GM10266 (cell line): ENCODE data around the gene LSAMP.
A peak's percentile ranks its signal among the peaks of the same experiment; 100 is the strongest.

Source experiments
- DNase-seq: peaks from one replicate; pipeline ENCODE4 v3.0.0; 2012; ENCODE audit errors: extremely low spot score
- TF ChIP-seq, protein P1 (sequence below): IDR thresholded peaks from 2 replicates; pipeline ENCODE4 v1.5.1; 2012; ENCODE audit warnings: mild to moderate bottlenecking, low read depth; ENCODE audit not compliant: control insufficient read depth, insufficient read depth; ENCODE audit errors: missing control alignments

LSAMP gene

DNA sequence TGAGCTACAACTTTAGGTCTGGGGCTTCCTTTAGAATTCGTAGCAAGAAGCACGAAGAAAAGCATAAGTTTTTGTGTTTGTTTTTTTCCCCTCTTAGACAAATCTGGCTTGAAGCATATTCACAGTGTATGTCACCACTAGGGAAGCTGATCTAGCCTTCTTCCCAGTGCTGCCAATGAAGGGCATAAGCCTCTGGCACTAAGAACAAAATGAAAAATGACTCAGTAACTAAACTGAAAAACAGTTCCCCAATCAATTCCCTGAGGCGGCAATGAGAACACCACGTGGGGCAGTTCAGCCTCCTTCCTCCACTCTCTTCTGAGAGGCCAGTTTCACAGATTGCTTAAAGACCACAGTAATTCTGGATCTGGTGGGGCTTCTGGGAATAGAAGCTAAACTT lies 483.9 kb downstream of the LSAMP start:
- TF ChIP-seq, protein P1, sequence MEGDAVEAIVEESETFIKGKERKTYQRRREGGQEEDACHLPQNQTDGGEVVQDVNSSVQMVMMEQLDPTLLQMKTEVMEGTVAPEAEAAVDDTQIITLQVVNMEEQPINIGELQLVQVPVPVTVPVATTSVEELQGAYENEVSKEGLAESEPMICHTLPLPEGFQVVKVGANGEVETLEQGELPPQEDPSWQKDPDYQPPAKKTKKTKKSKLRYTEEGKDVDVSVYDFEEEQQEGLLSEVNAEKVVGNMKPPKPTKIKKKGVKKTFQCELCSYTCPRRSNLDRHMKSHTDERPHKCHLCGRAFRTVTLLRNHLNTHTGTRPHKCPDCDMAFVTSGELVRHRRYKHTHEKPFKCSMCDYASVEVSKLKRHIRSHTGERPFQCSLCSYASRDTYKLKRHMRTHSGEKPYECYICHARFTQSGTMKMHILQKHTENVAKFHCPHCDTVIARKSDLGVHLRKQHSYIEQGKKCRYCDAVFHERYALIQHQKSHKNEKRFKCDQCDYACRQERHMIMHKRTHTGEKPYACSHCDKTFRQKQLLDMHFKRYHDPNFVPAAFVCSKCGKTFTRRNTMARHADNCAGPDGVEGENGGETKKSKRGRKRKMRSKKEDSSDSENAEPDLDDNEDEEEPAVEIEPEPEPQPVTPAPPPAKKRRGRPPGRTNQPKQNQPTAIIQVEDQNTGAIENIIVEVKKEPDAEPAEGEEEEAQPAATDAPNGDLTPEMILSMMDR, result no peak
- no peak for DNase-seq

DNA sequence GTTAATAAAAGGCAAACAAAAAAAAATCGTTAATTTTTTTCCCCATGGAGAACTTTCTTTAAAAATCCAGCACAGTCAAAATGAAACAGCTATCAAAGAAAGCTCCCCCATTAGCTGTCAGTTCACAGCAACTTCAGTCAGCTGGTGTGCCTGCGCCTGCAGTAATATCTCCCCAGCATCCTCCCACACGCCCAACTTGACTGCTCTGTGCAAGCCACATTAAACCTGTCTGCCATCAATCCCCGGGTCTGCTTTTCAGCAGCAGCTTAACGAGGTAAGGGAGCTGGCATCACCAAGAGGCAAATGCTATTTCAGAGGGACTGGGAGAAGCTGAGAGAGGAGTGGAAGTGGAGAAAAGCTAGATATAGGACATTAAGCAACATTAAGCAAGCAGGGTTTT lies 484.5 kb downstream of the LSAMP start:
- TF ChIP-seq, protein P1, result no peak
- DNase-seq, result peak; percentile 21

DNA sequence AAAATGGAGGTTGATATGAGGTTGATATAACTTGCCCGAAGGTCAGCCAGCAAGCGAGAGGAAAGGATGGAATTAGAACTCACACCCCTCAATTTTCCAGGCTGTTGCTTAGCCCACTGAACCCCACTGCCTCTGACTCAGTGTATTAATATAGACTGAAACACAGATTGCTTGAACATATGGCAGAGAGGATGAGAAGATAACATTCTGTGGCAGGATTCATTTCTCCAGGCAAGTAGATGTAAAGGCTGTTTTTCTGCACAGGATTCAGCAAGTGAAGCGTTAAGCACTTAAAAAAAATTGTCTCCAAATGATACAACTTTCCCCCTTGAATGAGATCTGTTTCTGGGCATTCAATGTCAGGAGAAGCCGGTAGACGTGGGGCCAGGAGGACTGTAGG lies 486.8 kb downstream of the LSAMP start:
- no peak for DNase-seq

DNA sequence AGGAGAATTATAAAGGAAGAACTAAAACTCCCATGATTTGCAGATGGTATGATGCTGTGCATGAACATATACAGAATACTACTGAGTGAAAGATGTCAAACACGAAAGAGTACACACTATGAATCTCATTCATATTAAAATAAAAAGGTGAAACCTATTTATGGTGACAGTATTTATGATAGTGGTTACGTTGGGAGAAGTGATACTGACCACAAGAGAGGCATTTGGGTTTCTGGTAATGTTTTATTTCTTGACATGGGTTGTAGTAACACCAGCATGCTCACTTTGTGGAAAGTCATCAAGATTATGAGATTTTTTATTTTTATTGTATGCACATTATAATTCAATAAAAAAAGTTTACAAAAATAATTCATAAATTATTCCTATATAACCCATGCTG lies 498.0 kb downstream of the LSAMP start:
- TF ChIP-seq, protein P1, result no peak
- no peak for DNase-seq

More for the DNA sequence above, 486.8 kb downstream of the LSAMP start:
- TF ChIP-seq, protein P1, result no peak

DNA sequence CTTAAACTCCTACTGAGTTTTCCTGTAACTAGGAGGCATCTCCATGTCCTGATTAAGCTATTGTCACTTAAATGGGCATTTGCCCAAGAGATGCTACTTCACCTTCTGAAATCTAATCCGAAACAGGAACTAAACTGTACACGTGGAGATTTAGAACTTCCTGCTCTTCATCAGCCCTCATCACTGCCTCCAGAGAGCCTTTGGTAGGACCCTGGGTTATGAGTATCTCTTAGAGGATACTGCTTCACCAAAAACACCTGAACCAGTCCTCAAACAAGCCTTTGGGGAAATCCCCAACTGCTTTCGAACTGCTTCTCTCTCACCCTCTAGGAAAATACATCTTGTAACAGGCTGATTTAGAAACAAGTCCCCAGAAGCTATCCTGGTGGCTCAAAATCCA lies 501.7 kb downstream of the LSAMP start:
- TF ChIP-seq, protein P1, result no peak
- no peak for DNase-seq

DNA sequence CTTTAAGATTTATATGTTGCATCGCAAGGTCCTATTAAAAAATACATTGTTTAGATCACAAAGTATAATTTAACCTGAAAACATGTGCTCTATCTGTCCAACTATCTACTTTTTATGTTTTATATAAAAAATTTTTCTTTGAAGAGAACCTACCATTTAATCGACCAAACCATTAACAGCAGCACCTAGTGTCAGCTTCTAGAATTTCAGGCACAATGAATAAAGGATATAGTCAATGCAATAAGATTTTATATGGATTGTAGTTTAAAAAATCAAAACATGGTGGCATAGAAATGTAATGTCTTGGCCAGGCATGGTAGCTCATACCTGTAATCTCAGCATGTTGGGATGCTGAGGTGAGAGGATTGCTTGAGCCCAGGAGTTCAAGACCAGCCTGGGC lies 508.2 kb downstream of the LSAMP start:
- no peak for DNase-seq

DNA sequence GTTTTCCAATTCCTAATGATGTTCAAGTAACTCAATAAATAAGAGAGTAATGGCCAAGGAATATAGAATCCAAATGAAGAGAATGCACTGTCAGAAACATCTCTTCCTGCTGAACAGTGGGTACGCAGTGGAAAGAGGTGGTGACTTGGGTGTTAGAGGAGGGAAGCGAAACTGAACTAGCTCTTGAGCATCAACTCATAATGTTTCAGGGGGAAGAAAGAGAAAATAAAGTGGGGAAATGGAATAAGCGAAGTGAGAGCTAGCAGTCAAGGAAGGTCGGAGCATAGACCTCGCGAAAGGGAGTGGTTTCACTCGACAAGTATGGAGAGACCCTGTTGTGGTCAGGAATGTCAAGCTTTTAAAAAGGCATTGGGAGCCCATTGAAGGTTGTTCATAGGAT lies 512.5 kb downstream of the LSAMP start:
- DNase-seq, result no peak
- TF ChIP-seq, protein P1, result no peak

More for the DNA sequence above, 508.2 kb downstream of the LSAMP start:
- TF ChIP-seq, protein P1, result no peak
